Stimulated activated CD4-positive, alpha-beta T cell treated with anti-CD3 and anti-CD28 coated beads, TNF-alpha, amount 100 ng/mL, for 48 hours (primary cell): ENCODE results near the gene SPECC1L.
A peak's percentile ranks its signal among the peaks of the same experiment; 100 is the strongest.
"Not testable (repeated sequence)": the region's sequence is repeated elsewhere in the genome, so short reads cannot be mapped to it uniquely, and the experiment has no call there.

Source experiments
- DNase-seq, 3 donors: peaks; one replicate each; pipeline ENCODE4 v3.0.0-alpha.2; 2020; ENCODE audit warnings: low read depth in 3 of 3

The SPECC1L gene

GRCh38 chr22:24245584-24246561, 24.8 kb upstream of the SPECC1L start:
- DNase-seq: not testable (repeated sequence)

GRCh38 chr22:24247011-24247507, 23.6 kb upstream of the SPECC1L start:
- DNase-seq: no peak

- DNase-seq: peak in 2 of 3 donors; percentile 31 to 47
Measured at GRCh38 chr22:24247564-24248344, 22.9 kb upstream of the SPECC1L start.

GRCh38 chr22:24248611-24249010, 22.0 kb upstream of the SPECC1L start:
- DNase-seq: not testable (repeated sequence)

- not testable (repeated sequence) for DNase-seq
Measured at GRCh38 chr22:24249413-24249812, 21.2 kb upstream of the SPECC1L start.

GRCh38 chr22:24251286-24251685, 19.3 kb upstream of the SPECC1L start:
- DNase-seq: not testable (repeated sequence)

GRCh38 chr22:24253126-24253525, 17.5 kb upstream of the SPECC1L start:
- DNase-seq: not testable (repeated sequence)

GRCh38 chr22:24256136-24256535, 14.5 kb upstream of the SPECC1L start:
- not testable (repeated sequence) for DNase-seq

- DNase-seq: not testable (repeated sequence)
Measured at GRCh38 chr22:24256736-24257135, 13.9 kb upstream of the SPECC1L start.

GRCh38 chr22:24259459-24259858, 11.2 kb upstream of the SPECC1L start:
- peak; percentile 41 to 59 (median 54) for DNase-seq

- DNase-seq: not testable (repeated sequence)
Measured at GRCh38 chr22:24262185-24262749, 8.4 kb upstream of the SPECC1L start.

GRCh38 chr22:24263479-24263878, 7.2 kb upstream of the SPECC1L start:
- DNase-seq: not testable (repeated sequence)

- DNase-seq: not testable (repeated sequence)
Measured at GRCh38 chr22:24264329-24264896, 6.2 kb upstream of the SPECC1L start.

GRCh38 chr22:24265734-24266133, 4.9 kb upstream of the SPECC1L start:
- no peak for DNase-seq

- not testable (repeated sequence) for DNase-seq
Measured at GRCh38 chr22:24266495-24266894, 4.1 kb upstream of the SPECC1L start.

- no peak for DNase-seq
Measured at GRCh38 chr22:24271386-24271854, 789 bp downstream of the SPECC1L start.

GRCh38 chr22:24273031-24273430, 2.4 kb downstream of the SPECC1L start:
- DNase-seq: not testable (repeated sequence)

- DNase-seq: not testable (repeated sequence)
Measured at GRCh38 chr22:24273906-24274305, 3.3 kb downstream of the SPECC1L start.

- DNase-seq: not testable (repeated sequence)
Measured at GRCh38 chr22:24274696-24275405, 4.2 kb downstream of the SPECC1L start.

- not testable (repeated sequence) for DNase-seq
Measured at GRCh38 chr22:24280363-24280762, 9.7 kb downstream of the SPECC1L start.

GRCh38 chr22:24282401-24282800, 11.8 kb downstream of the SPECC1L start:
- DNase-seq: no peak
